Mesenchymal stem cell (in vitro differentiated cells and primary cell): Measurements from ENCODE around the gene GNA12.
A peak's percentile ranks its signal among the peaks of the same experiment; 100 is the strongest.

Experiments used
- DNase-seq: peaks from one replicate; pipeline ENCODE4 v3.0.0-alpha.2; 2013
- H2AFZ ChIP-seq: one replicate; pipeline ENCODE4 v1.6.1; 2013; ENCODE audit warnings: low read depth, mild to moderate bottlenecking, control low read depth, inconsistent platforms, low read length, moderate library complexity
- H2AK5ac ChIP-seq: 2 replicates; pipeline ENCODE4 v1.6.1; 2013; ENCODE audit warnings: low read length, moderate library complexity, mild to moderate bottlenecking, inconsistent platforms; ENCODE audit not compliant: severe bottlenecking
- H2BK120ac ChIP-seq: one replicate; pipeline ENCODE4 v1.6.1; 2013; ENCODE audit warnings: low read depth, mild to moderate bottlenecking, inconsistent platforms, low read length, moderate library complexity
- H2BK12ac ChIP-seq, 2 experiments: one replicate each; pipeline ENCODE4 v1.6.1; 2013; ENCODE audit warnings: inconsistent platforms in 2 of 2, low read length in 2 of 2, mild to moderate bottlenecking in 2 of 2, moderate library complexity in 2 of 2, control low read depth in 1 of 2
- H2BK15ac ChIP-seq: one replicate; pipeline ENCODE4 v1.6.1; 2013; ENCODE audit warnings: mild to moderate bottlenecking, low read depth, inconsistent platforms; ENCODE audit not compliant: poor library complexity, severe bottlenecking
- H2BK5ac ChIP-seq: 2 replicates; pipeline ENCODE4 v1.6.1; 2013; ENCODE audit warnings: low read depth, mild to moderate bottlenecking, low read length, control low read depth, inconsistent platforms; ENCODE audit not compliant: poor library complexity, severe bottlenecking
- H3K14ac ChIP-seq, 2 experiments: one replicate each; pipeline ENCODE4 v1.6.1; 2013; ENCODE audit warnings: inconsistent platforms in 2 of 2, low read length in 2 of 2, control low read depth in 1 of 2, mild to moderate bottlenecking in 1 of 2, moderate library complexity in 1 of 2
- H3K18ac ChIP-seq, 2 experiments: one replicate each; pipeline ENCODE4 v1.6.1; 2013; ENCODE audit warnings: inconsistent platforms in 2 of 2, low read length in 2 of 2, control low read depth in 1 of 2, low read depth in 1 of 2, mild to moderate bottlenecking in 1 of 2
- H3K23ac ChIP-seq, 2 experiments: one replicate each; pipeline ENCODE4 v1.6.1; 2013; ENCODE audit warnings: inconsistent platforms in 2 of 2, low read length in 2 of 2, mild to moderate bottlenecking in 2 of 2, moderate library complexity in 2 of 2, control low read depth in 1 of 2
- H3K27ac ChIP-seq: 2 replicates; pipeline ENCODE4 v1.5.1; 2013; ENCODE audit warnings: mild to moderate bottlenecking, moderate library complexity, low read length, control low read depth, inconsistent platforms; ENCODE audit not compliant: poor library complexity, severe bottlenecking
- H3K27me3 ChIP-seq, 2 experiments: 2 replicates each; pipeline versions ENCODE4 v1.6.1 to v1.7.0; 2013; ENCODE audit warnings: low read length in 2 of 2, mild to moderate bottlenecking in 2 of 2, moderate library complexity in 2 of 2, control low read depth in 1 of 2, inconsistent platforms in 1 of 2; ENCODE audit not compliant: control insufficient read depth in 1 of 2, insufficient read depth in 1 of 2
- H3K36me3 ChIP-seq, 2 experiments: 2 replicates each; pipeline versions ENCODE4 v1.6.1 to v1.7.0; 2013; ENCODE audit warnings: low read length in 2 of 2, control low read depth in 1 of 2, inconsistent platforms in 1 of 2, low read depth in 1 of 2, mild to moderate bottlenecking in 1 of 2; ENCODE audit not compliant: insufficient read depth in 2 of 2, control insufficient read depth in 1 of 2
- H3K4ac ChIP-seq, 2 experiments: one replicate each; pipeline ENCODE4 v1.6.1; 2013; ENCODE audit warnings: inconsistent platforms in 2 of 2, low read length in 2 of 2, mild to moderate bottlenecking in 2 of 2, moderate library complexity in 2 of 2, control low read depth in 1 of 2, low read depth in 1 of 2
- H3K4me1 ChIP-seq: 2 replicates; pipeline ENCODE4 v1.6.1; 2013; ENCODE audit warnings: low read depth, low read length, control low read depth; ENCODE audit not compliant: control insufficient read depth, insufficient read depth
- H3K4me2 ChIP-seq: 2 replicates; pipeline ENCODE4 v1.6.1; 2013; ENCODE audit warnings: low read length, mild to moderate bottlenecking, inconsistent platforms; ENCODE audit not compliant: poor library complexity, severe bottlenecking
- H3K4me3 ChIP-seq, 2 experiments: 2 replicates each; pipeline versions ENCODE4 v1.5.1 to v1.7.0; 2013; ENCODE audit warnings: low read length in 2 of 2, mild to moderate bottlenecking in 2 of 2, control low read depth in 1 of 2, low read depth in 1 of 2; ENCODE audit not compliant: insufficient read depth in 1 of 2
- H3K79me1 ChIP-seq: replicated peaks from 2 replicates; pipeline ENCODE4 v1.6.1; 2013; ENCODE audit warnings: mild to moderate bottlenecking, control low read depth, low read length, inconsistent platforms; ENCODE audit not compliant: poor library complexity, severe bottlenecking
- H3K9ac ChIP-seq: 2 replicates; pipeline ENCODE4 v1.7.0; 2013; ENCODE audit warnings: mild to moderate bottlenecking, low read length, moderate library complexity
- H3K9me3 ChIP-seq: 2 replicates; pipeline ENCODE4 v1.7.0; 2013; ENCODE audit warnings: mild to moderate bottlenecking, low read length; ENCODE audit not compliant: control insufficient read depth
- H4K8ac ChIP-seq: one replicate; pipeline ENCODE4 v1.6.1; 2013; ENCODE audit warnings: inconsistent platforms, mild to moderate bottlenecking, low read length, moderate library complexity
- H4K91ac ChIP-seq: one replicate; pipeline ENCODE4 v1.6.1; 2013; ENCODE audit warnings: mild to moderate bottlenecking, low read length, inconsistent platforms
- WGBS: methylation state at CpG from one replicate; pipeline ENCODE4 v1.1.7; 2013; ENCODE audit warnings: mixed read lengths; 5-methylcytosine and 5-hydroxymethylcytosine counted together

Gene GNA12

DNA sequence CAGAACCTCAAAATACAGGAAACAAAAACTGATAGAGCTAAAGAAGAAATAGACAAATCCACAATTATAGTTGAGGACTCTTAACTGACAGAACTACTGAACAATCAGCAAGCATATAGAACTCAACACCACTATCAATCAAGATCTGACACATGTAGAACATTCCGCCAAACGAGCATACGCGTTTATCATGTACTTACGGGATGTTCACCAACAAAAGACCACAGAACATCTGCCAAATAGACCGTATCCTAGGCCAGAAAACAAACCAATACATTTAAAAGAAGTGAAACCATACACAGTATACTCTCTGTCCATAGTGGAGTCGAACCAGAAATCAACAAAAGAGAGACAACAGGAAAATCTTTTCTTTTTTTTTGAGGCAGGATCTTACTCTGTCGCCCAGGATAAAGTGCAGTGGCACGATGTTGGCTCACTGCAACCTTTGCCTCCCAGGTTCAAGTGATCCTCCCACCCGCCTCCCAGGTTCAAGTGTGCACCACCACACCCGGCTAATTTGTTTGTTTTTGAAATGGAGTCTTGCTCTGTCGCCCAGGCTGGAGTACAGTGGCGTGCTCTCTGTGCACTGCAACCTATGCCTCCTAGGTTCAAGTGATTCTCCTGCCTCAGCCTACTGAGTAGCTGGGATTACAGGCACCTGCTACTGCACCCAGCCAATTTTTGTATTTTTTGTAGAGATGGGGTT, 5.1 kb downstream of the GNA12 start:
- H3K4me1 ChIP-seq: peaks cover 18% of the 10 kb centered on the region
- peaks cover 13 to 48% of the 10 kb centered on the region in 2 experiments for H3K36me3 ChIP-seq
- no peak for DNase-seq
- H3K18ac ChIP-seq: no peak overlapping the region
- H2BK5ac ChIP-seq: no peak overlapping the region
- no peak overlapping the region for H3K27ac ChIP-seq
- H2BK120ac ChIP-seq: no peak overlapping the region
- H3K79me1 ChIP-seq: peaks cover 1% of the 10 kb centered on the region
- H3K27me3 ChIP-seq: no peaks in the 10 kb centered on the region
- no peak overlapping the region for H2BK15ac ChIP-seq
- H2AFZ ChIP-seq: no peak overlapping the region
- H3K9me3 ChIP-seq: no peaks in the 10 kb centered on the region
- no peak overlapping the region for H3K9ac ChIP-seq
- H3K4me2 ChIP-seq: no peak overlapping the region
- no peak overlapping the region for H3K23ac ChIP-seq
- H2BK12ac ChIP-seq: no peak overlapping the region
- 93% methylated on average over 13 of the region's 13 CpGs for WGBS
- H4K91ac ChIP-seq: no peak overlapping the region
- no peak overlapping the region for H2AK5ac ChIP-seq
- H3K4ac ChIP-seq: no peak overlapping the region
- H3K4me3 ChIP-seq: no peak overlapping the region
- no peak overlapping the region for H3K14ac ChIP-seq
- H4K8ac ChIP-seq: no peak overlapping the region

GRCh38 chr7:2838451-2838850, 5.7 kb downstream of the GNA12 start:
- Histone ChIP-seq H3K9me3 (no peaks in the 10 kb centered on the region), H3K27ac (no peak overlapping the region), H2BK5ac (no peak overlapping the region), H3K27me3 (no peaks in the 10 kb centered on the region), H3K14ac (no peak overlapping the region), H3K9ac (no peak overlapping the region), H4K8ac (no peak overlapping the region), H3K18ac (no peak overlapping the region), H3K23ac (no peak overlapping the region), H3K4me1 (peaks cover 17% of the 10 kb centered on the region), H2AFZ (no peak overlapping the region), H2BK15ac (no peak overlapping the region), H3K4ac (no peak overlapping the region), H2AK5ac (no peak overlapping the region), H4K91ac (no peak overlapping the region), H3K4me2 (no peak overlapping the region), H2BK120ac (no peak overlapping the region), H2BK12ac (no peak overlapping the region), H3K4me3 (no peak overlapping the region), H3K79me1 (peaks cover 1% of the 10 kb centered on the region), H3K36me3 (peaks cover 13 to 48% of the 10 kb centered on the region in 2 experiments)
- WGBS: 100% methylated on average over 1 of the region's 3 CpGs
- no peak for DNase-seq

- H3K4me3 ChIP-seq: no peak overlapping the region
- WGBS: 86% methylated on average over 3 of the region's 3 CpGs
- H3K18ac ChIP-seq: no peak overlapping the region
- no peak overlapping the region for H3K4ac ChIP-seq
- no peaks in the 10 kb centered on the region for H3K27me3 ChIP-seq
- H3K23ac ChIP-seq: no peak overlapping the region
- no peak overlapping the region for H2AK5ac ChIP-seq
- peak overlapping the region; percentile 41 for H3K9ac ChIP-seq
- H3K14ac ChIP-seq: no peak overlapping the region
- H2BK15ac ChIP-seq: no peak overlapping the region
- peaks cover 10% of the 10 kb centered on the region for H3K4me1 ChIP-seq
- H2BK120ac ChIP-seq: no peak overlapping the region
- H3K79me1 ChIP-seq: peaks cover 4% of the 10 kb centered on the region
- no peak overlapping the region for H2AFZ ChIP-seq
- H3K36me3 ChIP-seq: peaks cover 13 to 48% of the 10 kb centered on the region in 2 experiments
- DNase-seq: no peak
- H4K8ac ChIP-seq: no peak overlapping the region
- no peak overlapping the region for H2BK12ac ChIP-seq
- no peak overlapping the region for H3K27ac ChIP-seq
- no peak overlapping the region for H3K4me2 ChIP-seq
- no peak overlapping the region for H2BK5ac ChIP-seq
- H4K91ac ChIP-seq: no peak overlapping the region
- no peaks in the 10 kb centered on the region for H3K9me3 ChIP-seq
Measured at GRCh38 chr7:2837496-2837895, 6.6 kb downstream of the GNA12 start.

DNA sequence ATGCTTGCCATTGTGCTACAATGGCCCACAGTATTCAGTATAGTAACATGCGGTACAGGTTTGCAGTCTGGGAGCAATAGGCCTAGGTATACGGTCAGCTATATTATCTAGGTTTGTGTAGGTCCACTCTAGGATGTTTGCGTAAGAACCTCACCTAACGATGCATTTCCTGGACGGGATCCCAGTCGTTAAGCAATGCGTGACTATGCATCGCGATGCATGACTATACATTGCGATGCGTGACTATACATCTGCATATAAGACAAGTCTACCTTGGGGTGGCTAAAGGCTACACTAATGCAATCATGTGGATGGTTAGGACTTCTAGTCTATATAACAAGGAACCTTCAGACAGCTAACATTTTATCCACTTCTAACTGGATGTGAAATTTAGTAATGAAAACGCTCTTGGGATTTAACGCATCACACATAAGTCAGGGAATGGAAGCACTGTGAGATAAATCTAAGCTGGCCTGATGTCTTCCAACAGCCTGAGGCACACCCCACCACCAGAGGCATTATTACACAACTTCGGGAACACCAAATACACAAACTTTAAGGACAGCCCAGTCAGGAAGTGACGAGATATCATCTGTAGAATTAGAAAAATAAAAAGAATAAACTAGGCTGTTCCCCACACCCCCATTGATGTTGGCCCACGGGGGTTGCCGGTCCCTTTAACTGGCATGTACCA, 9.2 kb downstream of the GNA12 start:
- Histone ChIP-seq H3K4me3 (no peak overlapping the region), H3K36me3 (peaks cover 20 to 36% of the 10 kb centered on the region in 2 experiments), H2BK12ac (no peak overlapping the region), H3K23ac (no peak overlapping the region), H3K27ac (no peak overlapping the region), H3K4me1 (peaks cover 5% of the 10 kb centered on the region), H3K9me3 (no peaks in the 10 kb centered on the region), H3K18ac (no peak overlapping the region), H3K9ac (no peak overlapping the region), H3K79me1 (peaks cover 12% of the 10 kb centered on the region), H4K91ac (no peak overlapping the region), H3K4me2 (no peak overlapping the region), H2AFZ (no peak overlapping the region), H3K4ac (no peak overlapping the region), H3K27me3 (no peaks in the 10 kb centered on the region), H2BK5ac (no peak overlapping the region), H4K8ac (no peak overlapping the region), H2AK5ac (no peak overlapping the region), H3K14ac (no peak overlapping the region), H2BK15ac (no peak overlapping the region), H2BK120ac (no peak overlapping the region)
- 97% methylated on average over 17 of the region's 17 CpGs for WGBS
- DNase-seq: no peak
